CD4-positive, alpha-beta T cell (primary cell): Measurements from ENCODE around the gene TP53BP2. TPM values are rescaled to one million over a fixed set of nuclear protein-coding genes. Genes with fewer than 3 reads are reported as not detected.

Source experiments
- ATAC-seq: fragments of 200-7000 bp; cut with Tn5 transposase; one replicate; pipeline ENCODE4 v1.10.0; 2022; ENCODE audit warnings: mild to moderate bottlenecking; ENCODE audit not compliant: poor library complexity
- CTCF ChIA-PET: fragments of 350-600 bp; sonication (Branson Sonifier 250); formaldehyde crosslinking; loops from one replicate; lab custom pipeline; 2021; ENCODE audit warnings: antibody characterized with exemption, inconsistent platforms; lab: Charles Lee
- POLR2A ChIA-PET: fragments of 350-600 bp; sonication (Branson Sonifier 250); formaldehyde crosslinking; loops from one replicate; lab custom pipeline; 2021; ENCODE audit warnings: antibody characterized with exemption, inconsistent platforms; lab: Charles Lee
- DNase-seq, 14 experiments: peaks; one replicate each; pipeline ENCODE4 v3.0.0-alpha.2; 2013 to 2020; ENCODE audit warnings: mixed read lengths in 2 of 14
- H3K27ac ChIP-seq, 2 donors: one replicate each; pipeline versions ENCODE4 v1.5.1 to v1.7.0; 2013; ENCODE audit warnings: low read length in 2 of 2, low read depth in 1 of 2, mild to moderate bottlenecking in 1 of 2
- H3K27me3 ChIP-seq, 2 experiments: 1 replicate in 1 of 2; 2 replicates in 1 of 2; pipeline versions ENCODE4 v1.6.1 to v1.7.0; 2013; ENCODE audit warnings: low read length in 2 of 2, control low read depth in 1 of 2, mild to moderate bottlenecking in 1 of 2, moderate library complexity in 1 of 2; ENCODE audit not compliant: insufficient read depth in 2 of 2, control insufficient read depth in 1 of 2
- H3K36me3 ChIP-seq: one replicate; pipeline ENCODE4 v1.6.1; 2013; ENCODE audit warnings: low read length, control low read depth; ENCODE audit not compliant: insufficient read depth
- H3K4me1 ChIP-seq: one replicate; pipeline ENCODE4 v1.6.1; 2013; ENCODE audit warnings: low read length, control low read depth; ENCODE audit not compliant: insufficient read depth
- H3K4me3 ChIP-seq: one replicate; pipeline ENCODE4 v1.5.1; 2013; ENCODE audit warnings: mild to moderate bottlenecking, low read length, moderate library complexity
- H3K9me3 ChIP-seq, 2 experiments: 1 replicate in 1 of 2; 2 replicates in 1 of 2; pipeline versions ENCODE4 v1.6.1 to v1.7.0; 2013; ENCODE audit warnings: low read length in 2 of 2, mild to moderate bottlenecking in 2 of 2, control low read depth in 1 of 2, moderate library complexity in 1 of 2; ENCODE audit not compliant: control insufficient read depth in 1 of 2, insufficient read depth in 1 of 2
- H3K27ac Mint-ChIP-seq: one replicate; pipeline ENCODE4 v1.8.0; 2020; ENCODE audit warnings: mixed read lengths
- H3K27me3 Mint-ChIP-seq: one replicate; pipeline ENCODE4 v1.8.0; 2021; ENCODE audit warnings: mixed read lengths
- H3K36me3 Mint-ChIP-seq: one replicate; pipeline ENCODE4 v1.8.0; 2021; ENCODE audit warnings: low read depth, mixed read lengths
- H3K4me1 Mint-ChIP-seq: one replicate; pipeline ENCODE4 v1.8.0; 2021; ENCODE audit warnings: low read depth, mixed read lengths
- H3K4me3 Mint-ChIP-seq: one replicate; pipeline ENCODE4 v1.8.0; 2020; ENCODE audit warnings: mild to moderate bottlenecking, mixed read lengths
- H3K9me3 Mint-ChIP-seq: one replicate; pipeline ENCODE4 v1.8.0; 2020; ENCODE audit warnings: mixed read lengths
- intact Hi-C, 2 experiments: fragments of 100-400 bp; cut with DNase I in 1 of 2; cut with micrococcal nuclease in 1 of 2; formaldehyde crosslinking; loops; one replicate each; pipeline versions ENCODE4 v1.15.1 to v1.9.0; 2023 to 2025; cut with DNase I, micrococcal nuclease
- total RNA-seq, 174 experiments: library from RNA in 2 of 174; stranded (reverse) in 2 of 174; gene quantifications; one replicate each; pipeline ENCODE4 v1.2.3 and lab custom pipeline; 2021 to 2026
- TF ChIP-seq, protein P1 (sequence below): fragments of 200-600 bp; IDR thresholded peaks from one replicate; pipeline ENCODE4 v1.8.0; 2022; ENCODE audit warnings: antibody characterized with exemption, mild to moderate bottlenecking

The TP53BP2 gene
- total RNA-seq, 2 experiments from 2014 or later, result 104 to 119 TPM

DNA sequence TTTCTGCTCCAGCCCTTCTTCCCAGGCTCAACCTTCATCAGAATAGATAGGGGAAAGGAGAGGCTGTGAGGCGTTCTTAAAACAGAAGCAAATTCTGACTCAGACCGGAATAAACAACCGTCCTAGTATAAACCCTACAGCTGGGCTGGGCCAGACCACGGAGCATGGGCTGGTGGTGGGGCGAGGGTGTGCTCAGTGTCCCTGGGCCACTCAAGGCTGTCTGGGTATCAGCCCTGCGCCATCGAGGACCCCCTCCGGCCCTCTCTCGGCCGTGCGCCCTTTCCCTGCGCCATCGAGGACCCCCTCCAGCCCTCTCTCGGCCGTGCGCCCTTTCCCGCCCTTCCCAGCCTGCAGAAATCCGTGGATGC lies 97.4 kb downstream of the TP53BP2 start:
- H3K9me3 Mint-ChIP-seq, result no peaks in the 10 kb centered on the region
- peak overlapping the region; percentile 50 for H3K27ac Mint-ChIP-seq
- POLR2A ChIA-PET, result interaction anchor here (1.0 to 2.1 kb wide), 7 partner anchors 30 to 98 kb away, joined by 3 to 20 read pairs (median 4); partner anchors contain the start of genes CAPN2 and TP53BP2
- Histone ChIP-seq H3K27ac (no peak overlapping the region), H3K9me3 (no peaks in the 10 kb centered on the region), H3K4me1 (peaks cover 18% of the 10 kb centered on the region), H3K4me3 (peak overlapping the region; percentile 63), H3K36me3 (peaks cover 75% of the 10 kb centered on the region), H3K27me3 (no peaks in the 10 kb centered on the region)
- TF ChIP-seq, protein P1, sequence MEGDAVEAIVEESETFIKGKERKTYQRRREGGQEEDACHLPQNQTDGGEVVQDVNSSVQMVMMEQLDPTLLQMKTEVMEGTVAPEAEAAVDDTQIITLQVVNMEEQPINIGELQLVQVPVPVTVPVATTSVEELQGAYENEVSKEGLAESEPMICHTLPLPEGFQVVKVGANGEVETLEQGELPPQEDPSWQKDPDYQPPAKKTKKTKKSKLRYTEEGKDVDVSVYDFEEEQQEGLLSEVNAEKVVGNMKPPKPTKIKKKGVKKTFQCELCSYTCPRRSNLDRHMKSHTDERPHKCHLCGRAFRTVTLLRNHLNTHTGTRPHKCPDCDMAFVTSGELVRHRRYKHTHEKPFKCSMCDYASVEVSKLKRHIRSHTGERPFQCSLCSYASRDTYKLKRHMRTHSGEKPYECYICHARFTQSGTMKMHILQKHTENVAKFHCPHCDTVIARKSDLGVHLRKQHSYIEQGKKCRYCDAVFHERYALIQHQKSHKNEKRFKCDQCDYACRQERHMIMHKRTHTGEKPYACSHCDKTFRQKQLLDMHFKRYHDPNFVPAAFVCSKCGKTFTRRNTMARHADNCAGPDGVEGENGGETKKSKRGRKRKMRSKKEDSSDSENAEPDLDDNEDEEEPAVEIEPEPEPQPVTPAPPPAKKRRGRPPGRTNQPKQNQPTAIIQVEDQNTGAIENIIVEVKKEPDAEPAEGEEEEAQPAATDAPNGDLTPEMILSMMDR, result no peak
- no peaks in the 10 kb centered on the region for H3K27me3 Mint-ChIP-seq
- peak in 3 of 14 experiments; percentile 22 to 28 (median 23) for DNase-seq
- no peak for ATAC-seq
- CTCF ChIA-PET, result interaction anchor here (0.8 to 3.5 kb wide), 15 partner anchors 9 to 98 kb away, joined by 3 to 57 read pairs (median 6); partner anchors contain the start of genes CAPN2 and TP53BP2
- H3K4me3 Mint-ChIP-seq, result peak overlapping the region; percentile 82
- peaks cover 69% of the 10 kb centered on the region for H3K36me3 Mint-ChIP-seq
- intact Hi-C loops, result loop anchor here (5.0 to 10.0 kb wide), 2 partner anchors 36 to 624 kb away; partner anchors contain the start of gene CAPN2 (in 1 of the 2)
- peaks cover 7% of the 10 kb centered on the region for H3K4me1 Mint-ChIP-seq

DNA sequence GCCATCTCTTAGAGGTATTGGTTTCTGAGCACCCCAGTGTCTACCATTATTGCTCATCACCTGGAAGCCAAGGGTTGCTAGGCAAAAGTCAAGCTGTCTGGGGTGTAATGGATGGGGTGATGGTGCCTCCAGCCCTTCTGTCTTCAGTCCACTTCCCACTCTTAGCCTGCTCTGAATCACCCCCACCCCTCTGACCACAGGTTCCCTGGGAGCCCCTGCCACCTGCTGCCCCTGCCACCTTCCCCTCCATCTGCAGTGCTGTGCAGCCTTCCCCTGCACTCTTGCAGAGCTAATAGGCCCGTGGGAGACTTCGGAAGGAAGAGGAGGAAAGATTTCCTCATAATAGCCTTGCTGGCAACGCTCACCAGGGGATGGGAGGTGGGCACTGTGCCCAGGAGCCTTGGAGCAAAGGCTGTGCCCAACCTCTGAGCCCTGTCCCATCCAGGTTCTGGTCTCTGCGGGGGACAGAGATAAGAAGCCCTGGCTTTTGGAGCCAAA lies 97.9 kb downstream of the TP53BP2 start:
- ChIA-PET CTCF (interaction anchor here (1.6 to 3.5 kb wide), 3 partner anchors 36 to 98 kb away, joined by 4 to 57 read pairs (median 46); partner anchors contain the start of genes CAPN2 and TP53BP2), POLR2A (interaction anchor here (1.3 to 2.1 kb wide), 4 partner anchors 29 to 39 kb away, joined by 3 to 20 read pairs (median 12); partner anchors contain the start of gene CAPN2)
- no peak overlapping the region for H3K4me3 ChIP-seq
- peak overlapping the region; percentile 60 for H3K4me3 Mint-ChIP-seq
- H3K27ac ChIP-seq, result no peak overlapping the region
- peaks cover 7% of the 10 kb centered on the region for H3K4me1 Mint-ChIP-seq
- peak overlapping the region; percentile 50 for H3K27ac Mint-ChIP-seq
- H3K4me1 ChIP-seq, result peaks cover 18% of the 10 kb centered on the region
- TF ChIP-seq, protein P1, result no peak
- H3K36me3 Mint-ChIP-seq, result peaks cover 69% of the 10 kb centered on the region
- no peak for ATAC-seq
- H3K9me3 ChIP-seq, result no peaks in the 10 kb centered on the region
- intact Hi-C loops, result loop anchor here (5.0 to 10.0 kb wide), 2 partner anchors 36 to 623 kb away; partner anchors contain the start of gene CAPN2 (in 1 of the 2)
- H3K27me3 Mint-ChIP-seq, result no peaks in the 10 kb centered on the region
- no peaks in the 10 kb centered on the region for H3K27me3 ChIP-seq
- peaks cover 75% of the 10 kb centered on the region for H3K36me3 ChIP-seq
- no peaks in the 10 kb centered on the region for H3K9me3 Mint-ChIP-seq
- no peak for DNase-seq

DNA sequence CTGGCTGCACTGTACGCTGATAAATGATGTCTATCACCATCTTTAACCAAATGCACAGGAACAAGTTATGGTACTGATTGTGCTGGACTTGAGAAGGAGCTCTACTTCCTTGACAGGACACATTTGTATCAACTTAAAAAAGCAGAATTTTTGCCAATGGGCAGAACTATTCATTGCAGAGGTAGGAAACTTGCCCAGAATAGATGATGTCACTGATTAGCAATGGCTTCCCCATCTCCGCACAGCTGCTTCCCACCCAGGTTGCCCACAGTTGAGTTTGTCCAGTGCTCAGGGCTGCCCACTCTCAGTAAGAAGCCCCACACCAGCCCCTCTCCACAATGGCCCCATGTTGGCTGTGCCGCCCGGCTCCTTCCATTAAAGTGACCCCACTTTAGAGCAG lies 100.0 kb downstream of the TP53BP2 start:
- Histone ChIP-seq H3K27me3 (no peaks in the 10 kb centered on the region), H3K4me1 (peaks cover 18% of the 10 kb centered on the region), H3K27ac (no peak overlapping the region), H3K9me3 (no peaks in the 10 kb centered on the region), H3K4me3 (no peak overlapping the region), H3K36me3 (peaks cover 63% of the 10 kb centered on the region)
- H3K9me3 Mint-ChIP-seq, result no peaks in the 10 kb centered on the region
- intact Hi-C loops, result loop anchor here (5.0 to 10.0 kb wide), 2 partner anchors 33 to 621 kb away; partner anchors contain the start of gene CAPN2 (in 1 of the 2)
- ChIA-PET CTCF (interaction anchor here (0.7 to 1.2 kb wide), 4 partner anchors 32 to 901 kb away, joined by 3 to 4 read pairs (median 3); no protein-coding TSS in a partner anchor), POLR2A (interaction anchor here (0.5 kb wide), 1 partner anchor 50 kb away, joined by 3 read pairs; no protein-coding TSS in a partner anchor)
- peaks cover 51% of the 10 kb centered on the region for H3K36me3 Mint-ChIP-seq
- ATAC-seq (no peak), DNase-seq (no peak)
- H3K27ac Mint-ChIP-seq, result no peak overlapping the region
- no peak overlapping the region for H3K4me3 Mint-ChIP-seq
- peaks cover 7% of the 10 kb centered on the region for H3K4me1 Mint-ChIP-seq
- no peaks in the 10 kb centered on the region for H3K27me3 Mint-ChIP-seq
- TF ChIP-seq, protein P1, result no peak
